Subcutaneous adipose tissue (tissue), 4 donors: Measurements from ENCODE around the gene FCRL2. TPM values are rescaled to one million over a fixed set of nuclear protein-coding genes. Genes with fewer than 3 reads are reported as not detected.

Experiments
- total RNA-seq, 4 donors: library from RNA; depleted of rRNA; stranded (reverse); fragments of >200 nt; gene quantifications; one replicate each; pipeline ENCODE4 v1.1.0, GENCODE V29; 2016
- TF ChIP-seq, protein P1 (sequence below): fragments of 450-650 bp; IDR thresholded peaks from one replicate; pipeline ENCODE4 v1.5.1; 2016; ENCODE audit warnings: low read depth, mild to moderate bottlenecking, control low read depth, antibody characterized with exemption, moderate library complexity

Gene FCRL2
- total RNA-seq, 4 donors from 2014 or later: not detected

DNA sequence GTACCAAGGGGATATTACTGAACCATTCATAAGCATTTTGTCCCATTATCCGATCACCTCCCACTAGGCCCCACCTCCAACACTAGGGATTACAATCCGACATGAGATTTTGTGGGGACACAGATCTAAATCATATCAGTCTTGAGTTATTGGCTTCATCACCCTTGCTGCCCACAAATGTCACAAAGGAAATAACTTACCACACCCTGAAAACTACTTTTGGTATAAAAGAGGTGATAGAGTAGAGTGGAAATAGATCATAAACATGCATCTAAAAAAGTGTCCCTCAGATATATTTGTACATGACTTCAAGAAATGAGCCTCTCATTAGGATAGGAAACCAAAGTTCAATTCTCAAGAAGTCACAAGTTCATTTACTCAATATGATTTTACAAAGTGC lies 53.8 kb downstream of the FCRL2 start:
- TF ChIP-seq, protein P1, sequence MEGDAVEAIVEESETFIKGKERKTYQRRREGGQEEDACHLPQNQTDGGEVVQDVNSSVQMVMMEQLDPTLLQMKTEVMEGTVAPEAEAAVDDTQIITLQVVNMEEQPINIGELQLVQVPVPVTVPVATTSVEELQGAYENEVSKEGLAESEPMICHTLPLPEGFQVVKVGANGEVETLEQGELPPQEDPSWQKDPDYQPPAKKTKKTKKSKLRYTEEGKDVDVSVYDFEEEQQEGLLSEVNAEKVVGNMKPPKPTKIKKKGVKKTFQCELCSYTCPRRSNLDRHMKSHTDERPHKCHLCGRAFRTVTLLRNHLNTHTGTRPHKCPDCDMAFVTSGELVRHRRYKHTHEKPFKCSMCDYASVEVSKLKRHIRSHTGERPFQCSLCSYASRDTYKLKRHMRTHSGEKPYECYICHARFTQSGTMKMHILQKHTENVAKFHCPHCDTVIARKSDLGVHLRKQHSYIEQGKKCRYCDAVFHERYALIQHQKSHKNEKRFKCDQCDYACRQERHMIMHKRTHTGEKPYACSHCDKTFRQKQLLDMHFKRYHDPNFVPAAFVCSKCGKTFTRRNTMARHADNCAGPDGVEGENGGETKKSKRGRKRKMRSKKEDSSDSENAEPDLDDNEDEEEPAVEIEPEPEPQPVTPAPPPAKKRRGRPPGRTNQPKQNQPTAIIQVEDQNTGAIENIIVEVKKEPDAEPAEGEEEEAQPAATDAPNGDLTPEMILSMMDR: no peak

DNA sequence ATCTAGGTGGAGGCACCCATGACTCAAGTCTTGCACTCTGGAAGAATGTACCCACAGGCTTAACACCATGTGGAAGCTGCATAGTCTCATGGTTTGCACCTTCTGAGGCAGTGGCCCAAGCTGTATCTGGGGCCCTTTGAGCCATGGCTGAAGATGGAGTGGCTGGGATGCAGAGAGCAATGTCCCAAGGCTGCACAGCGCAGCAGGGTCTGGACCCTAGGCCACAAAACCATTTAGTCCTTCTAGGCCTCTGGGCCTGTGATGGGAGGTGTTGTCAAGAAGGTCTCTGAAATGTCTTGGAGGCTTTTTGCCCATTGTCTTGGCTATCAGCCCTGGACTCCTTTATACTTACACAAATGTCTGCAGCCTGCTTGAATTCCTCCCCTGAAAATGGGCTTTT lies 54.9 kb downstream of the FCRL2 start:
- TF ChIP-seq, protein P1: no peak

DNA sequence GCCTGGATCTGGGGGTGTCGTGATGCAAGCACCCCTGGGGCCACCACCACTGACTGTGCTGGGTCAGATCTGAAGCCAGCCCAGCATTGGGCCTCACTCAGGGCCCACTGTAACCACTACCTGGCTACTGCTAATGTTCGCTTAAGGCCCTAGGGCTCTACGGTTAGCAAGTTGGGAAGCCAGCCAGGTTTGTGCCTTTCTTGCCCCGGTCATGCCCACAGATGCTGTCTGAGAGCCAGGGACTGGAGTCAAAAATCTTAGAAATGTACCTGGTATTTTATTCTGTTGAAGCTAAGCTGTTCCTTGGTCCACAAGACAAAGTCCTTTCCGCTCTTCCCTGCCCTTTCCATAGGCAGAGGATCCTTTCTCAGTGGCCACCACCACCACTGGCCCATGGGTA lies 61.2 kb downstream of the FCRL2 start:
- TF ChIP-seq, protein P1: no peak

DNA sequence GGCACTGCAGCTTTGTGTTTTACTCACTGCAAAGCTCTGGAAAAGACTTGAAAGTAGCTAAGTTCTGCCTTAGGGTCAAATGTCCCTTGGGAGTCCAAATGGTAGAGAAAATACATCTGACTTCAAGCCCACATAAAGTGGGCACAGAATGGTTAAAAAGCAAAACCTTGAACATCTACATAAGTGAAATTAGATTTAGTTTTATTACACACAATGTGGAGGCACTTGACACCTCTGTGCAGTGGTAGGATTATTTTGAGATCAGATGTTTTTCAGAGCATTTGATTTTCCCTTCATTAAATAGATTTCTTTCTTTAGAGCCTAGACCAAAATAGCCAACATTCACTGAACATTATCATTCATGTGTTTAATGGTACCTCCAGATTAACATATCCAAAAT lies 65.1 kb downstream of the FCRL2 start:
- TF ChIP-seq, protein P1: no peak

DNA sequence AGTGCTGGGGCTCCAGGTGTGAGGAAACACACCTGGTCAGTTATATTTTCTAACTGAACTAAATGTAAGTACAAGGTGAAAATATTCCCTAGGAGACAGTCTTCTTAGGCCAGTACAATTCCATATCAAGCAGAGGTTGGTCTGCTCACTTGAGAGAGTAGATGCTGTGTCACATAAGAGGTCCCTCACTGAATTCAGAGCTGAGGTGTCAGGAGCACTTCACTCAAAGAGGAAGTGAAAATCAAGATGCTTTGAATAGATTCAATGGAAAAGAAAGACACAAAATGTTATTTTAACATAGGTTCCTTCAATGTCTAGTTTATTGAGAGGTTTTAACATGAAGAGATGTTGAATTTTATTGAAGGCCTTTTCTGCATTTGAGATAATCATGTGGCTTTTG lies 72.1 kb downstream of the FCRL2 start:
- TF ChIP-seq, protein P1: no peak

DNA sequence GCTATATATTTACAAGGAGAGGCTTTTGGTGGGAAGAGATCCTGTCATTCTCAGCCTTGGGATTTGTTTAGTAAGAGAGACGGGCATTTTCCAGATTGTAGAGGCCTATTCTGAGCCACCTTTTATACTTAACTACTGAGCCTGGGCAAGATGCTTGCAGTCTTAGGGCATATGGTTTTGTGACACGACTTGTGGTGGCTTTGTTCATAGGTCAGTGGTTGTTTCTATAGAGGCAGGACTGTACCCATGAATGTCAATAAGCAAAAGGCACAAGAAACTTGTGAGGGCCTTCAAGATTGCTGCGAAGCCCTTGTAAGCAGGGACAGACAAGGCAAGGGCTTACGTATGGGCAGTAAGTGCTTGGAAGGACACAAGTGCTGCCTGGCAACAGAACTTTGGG lies 73.0 kb downstream of the FCRL2 start:
- TF ChIP-seq, protein P1: no peak

DNA sequence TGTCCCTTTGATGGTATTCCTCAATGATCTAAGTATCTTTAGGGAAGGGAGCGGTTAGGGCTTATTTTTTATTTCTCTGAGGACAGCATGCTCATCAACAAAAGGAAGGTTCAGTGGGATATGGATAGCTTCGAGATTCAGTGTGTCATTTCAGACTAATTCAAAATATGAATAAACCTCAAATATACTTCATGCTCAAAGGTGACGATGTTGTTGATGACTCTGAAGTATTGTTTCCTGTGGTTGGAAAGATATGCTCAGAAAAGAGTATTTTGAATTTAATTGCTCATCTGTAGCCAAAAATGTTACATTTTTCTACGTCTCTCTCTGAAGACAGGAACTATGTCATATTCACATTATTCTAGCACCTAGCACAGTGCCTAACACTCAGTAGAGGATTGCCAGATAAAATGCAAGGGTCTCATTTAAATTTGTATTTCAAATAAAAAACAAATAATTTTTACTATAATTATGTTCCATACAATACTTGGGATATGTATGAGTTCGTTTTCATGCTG lies 74.6 kb downstream of the FCRL2 start:
- TF ChIP-seq, protein P1: no peak
